Measurements from ENCODE around the gene SYNM. TPM values are rescaled to one million over a fixed set of nuclear protein-coding genes. Genes with fewer than 3 reads are reported as not detected.

Gene SYNM
- total RNA-seq, 1 experiment from 2014 or later, result 26.1 TPM

- DNase-seq (ENCODE audit: low spot score), result peak; percentile 80
- in situ Hi-C loops (cut with HindIII; ENCODE audit: low sequenced_read_pairs), result no loop called here
These were observed 28.1 kb upstream of the SYNM start for GRCh38 chr15:99076555-99077308.

GRCh38 chr15:99082798-99083197 lies 22.1 kb upstream of the SYNM start:
- in situ Hi-C loops (cut with HindIII; ENCODE audit: low sequenced_read_pairs), result no loop called here
- DNase-seq (ENCODE audit: low spot score), result no peak

GRCh38 chr15:99084965-99085364 lies 19.9 kb upstream of the SYNM start:
- in situ Hi-C loops (cut with HindIII; ENCODE audit: low sequenced_read_pairs), result no loop called here
- DNase-seq (ENCODE audit: low spot score), result no peak

GRCh38 chr15:99085413-99086326 lies 19.2 kb upstream of the SYNM start:
- DNase-seq (ENCODE audit: low spot score), result no peak
- in situ Hi-C loops (cut with HindIII; ENCODE audit: low sequenced_read_pairs), result no loop called here

- no peak for DNase-seq (ENCODE audit: low spot score)
- in situ Hi-C loops (cut with HindIII; ENCODE audit: low sequenced_read_pairs), result no loop called here
These were observed 18.6 kb upstream of the SYNM start for GRCh38 chr15:99086327-99086667.

- in situ Hi-C loops (cut with HindIII; ENCODE audit: low sequenced_read_pairs), result no loop called here
- DNase-seq (ENCODE audit: low spot score), result no peak
These were observed 17.4 kb upstream of the SYNM start for GRCh38 chr15:99087405-99087943.

- no peak for DNase-seq (ENCODE audit: low spot score)
- in situ Hi-C loops (cut with HindIII; ENCODE audit: low sequenced_read_pairs), result no loop called here
These were observed 14.7 kb upstream of the SYNM start for GRCh38 chr15:99090011-99090699.

- in situ Hi-C loops (cut with HindIII; ENCODE audit: low sequenced_read_pairs), result no loop called here
- DNase-seq (ENCODE audit: low spot score), result no peak
These were observed 13.9 kb upstream of the SYNM start for GRCh38 chr15:99090938-99091337.

GRCh38 chr15:99092554-99093172 lies 12.2 kb upstream of the SYNM start:
- in situ Hi-C loops (cut with HindIII; ENCODE audit: low sequenced_read_pairs), result no loop called here
- DNase-seq (ENCODE audit: low spot score), result no peak

GRCh38 chr15:99095626-99096025 lies 9.3 kb upstream of the SYNM start:
- no peak for DNase-seq (ENCODE audit: low spot score)
- in situ Hi-C loops (cut with HindIII; ENCODE audit: low sequenced_read_pairs), result no loop called here

- no peak for DNase-seq (ENCODE audit: low spot score)
- in situ Hi-C loops (cut with HindIII; ENCODE audit: low sequenced_read_pairs), result no loop called here
These were observed 8.5 kb upstream of the SYNM start for GRCh38 chr15:99096173-99096893.

- in situ Hi-C loops (cut with HindIII; ENCODE audit: low sequenced_read_pairs), result no loop called here
- DNase-seq (ENCODE audit: low spot score), result no peak
These were observed 7.9 kb upstream of the SYNM start for GRCh38 chr15:99096894-99097426.

- in situ Hi-C loops (cut with HindIII; ENCODE audit: low sequenced_read_pairs), result no loop called here
- DNase-seq (ENCODE audit: low spot score), result no peak
These were observed 7.2 kb upstream of the SYNM start for GRCh38 chr15:99097441-99098410.

GRCh38 chr15:99098426-99098825 lies 6.5 kb upstream of the SYNM start:
- in situ Hi-C loops (cut with HindIII; ENCODE audit: low sequenced_read_pairs), result no loop called here
- no peak for DNase-seq (ENCODE audit: low spot score)

GRCh38 chr15:99098991-99099390 lies 5.9 kb upstream of the SYNM start:
- no peak for DNase-seq (ENCODE audit: low spot score)
- in situ Hi-C loops (cut with HindIII; ENCODE audit: low sequenced_read_pairs), result no loop called here

GRCh38 chr15:99099661-99100060 lies 5.2 kb upstream of the SYNM start:
- no peak for DNase-seq (ENCODE audit: low spot score)

More at GRCh38 chr15:99099661-99100060, 5.2 kb upstream of the SYNM start:
- in situ Hi-C loops (cut with HindIII; ENCODE audit: low sequenced_read_pairs), result loop anchor here (5.0 kb wide), 1 partner anchor 68 kb away; no protein-coding TSS in a partner anchor

Measured in G401 (cell line).